Epithelial cell of esophagus (primary cell): Measurements from ENCODE around the gene SSR1.

Experiments used
- DNase-seq: peaks from one replicate; pipeline ENCODE4 v3.0.0; 2010; ENCODE audit warnings: low read depth
- H3K4me3 ChIP-seq: 2 replicates; pipeline ENCODE4 v1.5.1; 2011; ENCODE audit warnings: mild to moderate bottlenecking, low read length, control low read depth
- CTCF ChIP-seq: IDR thresholded peaks from 2 replicates; pipeline ENCODE4 v1.5.1; 2011; ENCODE audit warnings: low read depth, mild to moderate bottlenecking, low read length, control low read depth, inconsistent platforms; ENCODE audit not compliant: insufficient read depth; ENCODE audit errors: missing control alignments

SSR1 gene

GRCh38 chr6:7246401-7247178, 66.4 kb downstream of the SSR1 start:
- TF ChIP-seq CTCF: no peak
- no peak for DNase-seq
- no peak overlapping the region for H3K4me3 ChIP-seq

DNA sequence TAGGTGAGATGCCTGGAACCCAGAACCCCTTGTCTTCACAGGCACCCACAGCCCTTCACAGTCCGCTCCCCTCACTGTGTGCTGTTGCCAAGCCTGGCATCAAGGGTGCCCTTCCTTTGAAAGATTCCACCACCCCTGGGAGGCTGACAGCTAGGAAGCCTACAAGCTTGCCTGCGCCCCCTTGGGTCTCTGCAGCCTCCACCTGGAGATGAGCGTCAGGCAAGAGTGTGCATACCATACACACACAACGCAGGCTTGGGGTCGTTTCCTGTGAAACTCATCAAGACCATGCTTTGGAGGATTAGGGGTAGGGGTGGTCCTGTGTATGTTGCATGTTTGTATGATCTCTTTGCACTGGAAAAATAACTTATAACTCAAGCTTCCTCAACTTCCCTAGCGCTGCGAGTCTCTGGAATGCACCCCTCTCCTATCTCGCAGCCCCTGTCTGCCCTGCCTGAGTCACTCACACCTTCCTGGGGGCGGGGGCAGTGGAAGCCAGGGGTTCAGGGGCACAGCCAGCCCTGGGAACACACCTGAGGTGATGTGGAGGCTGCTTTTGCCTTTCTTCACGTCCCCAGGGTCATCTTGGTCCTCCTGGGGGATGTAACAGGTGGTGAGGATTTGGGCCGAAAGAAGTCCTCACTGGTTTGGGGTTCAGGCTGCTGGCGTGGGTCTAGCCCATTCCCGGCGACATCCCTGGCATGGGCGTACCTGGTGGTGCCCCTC, 67.2 kb downstream of the SSR1 start:
- no peak for DNase-seq
- TF ChIP-seq CTCF: no peak
- H3K4me3 ChIP-seq: no peak overlapping the region

DNA sequence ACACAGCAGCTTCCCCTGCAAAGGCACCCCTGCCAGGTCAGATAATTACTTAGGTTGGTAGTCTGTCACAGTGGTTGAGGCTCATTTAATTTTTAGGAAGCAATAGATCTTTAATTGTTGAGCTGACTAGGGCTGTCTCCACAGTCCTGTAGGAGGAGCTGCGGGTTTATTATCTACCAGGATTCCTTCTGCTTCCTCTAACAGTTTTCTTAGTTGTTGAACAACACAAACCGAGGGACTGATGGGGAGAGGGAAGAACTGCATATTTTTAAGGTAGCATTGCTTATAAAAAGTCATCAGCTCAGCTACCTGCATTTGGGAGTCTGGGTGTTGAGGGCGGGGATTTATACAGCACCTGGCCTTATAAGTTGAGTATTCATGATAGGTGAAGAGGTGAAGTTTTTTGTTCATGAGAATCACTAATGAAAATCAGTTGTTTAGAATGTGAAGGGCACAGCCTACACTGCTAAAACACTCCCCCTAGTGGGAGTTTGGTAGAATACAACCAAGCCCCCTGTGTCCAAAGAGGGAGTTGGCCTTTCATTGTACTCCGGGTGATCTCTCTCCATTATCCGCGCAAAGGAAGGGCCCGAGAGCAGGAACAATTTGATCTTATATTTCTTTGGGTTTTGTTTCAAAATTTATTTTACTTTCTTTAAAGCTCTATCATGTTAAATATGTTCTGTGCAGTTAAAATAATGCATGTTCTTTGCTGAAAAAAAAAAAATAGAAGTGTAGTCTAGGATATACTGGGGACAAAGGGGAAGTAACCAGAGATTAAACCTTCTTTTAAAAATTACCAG, 69.6 kb downstream of the SSR1 start:
- DNase-seq: peak; percentile 63
- H3K4me3 ChIP-seq: no peak overlapping the region
- peak; percentile 93 for TF ChIP-seq CTCF

GRCh38 chr6:7242835-7243178, 70.2 kb downstream of the SSR1 start:
- TF ChIP-seq CTCF: no peak
- DNase-seq: no peak
- H3K4me3 ChIP-seq: no peak overlapping the region

DNA sequence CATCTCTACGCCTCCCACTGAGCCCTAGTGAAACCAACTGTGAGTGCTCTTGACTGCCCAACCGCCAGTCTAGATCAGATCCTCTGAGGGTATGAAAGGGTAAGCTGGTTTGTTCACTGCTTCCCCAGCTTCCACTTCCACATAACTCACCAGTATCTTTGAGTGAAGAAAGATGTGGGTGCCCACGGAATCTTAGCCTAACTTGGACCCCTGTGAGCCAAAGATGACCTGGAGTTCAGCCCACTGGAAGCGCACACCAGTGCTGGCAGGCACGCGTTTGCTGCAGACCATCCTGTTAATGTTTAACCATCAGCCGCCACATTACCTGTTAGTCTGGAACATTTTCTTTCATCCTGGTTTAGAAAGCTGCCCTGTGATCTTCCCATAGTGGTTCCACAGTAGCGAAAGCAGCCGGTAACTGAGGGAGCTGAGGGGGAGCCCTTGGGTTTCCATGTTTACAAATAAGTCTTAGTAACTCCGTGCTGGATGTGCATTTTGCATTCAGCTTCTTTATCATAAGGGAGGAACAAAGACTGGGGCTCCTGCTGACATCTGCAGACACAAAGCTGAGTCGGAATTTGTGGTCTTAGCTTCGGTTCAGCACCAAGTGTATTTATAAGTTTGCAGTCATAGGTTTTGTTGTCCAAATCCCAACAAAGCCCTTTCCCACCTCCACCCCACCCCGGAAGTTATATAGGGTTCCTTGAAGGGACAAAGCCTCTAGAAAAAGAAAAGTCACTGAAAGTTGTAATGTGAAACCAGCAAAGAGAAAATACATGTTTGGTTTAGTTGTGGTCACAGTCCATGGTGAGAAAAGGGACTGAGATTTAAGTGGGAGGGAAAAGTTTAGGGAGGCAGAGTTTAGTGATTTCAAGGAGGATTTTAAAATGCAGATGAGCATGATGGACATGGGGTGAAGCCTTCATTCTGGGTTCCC, 71.0 kb downstream of the SSR1 start:
- H3K4me3 ChIP-seq: no peak overlapping the region
- DNase-seq: no peak
- no peak for TF ChIP-seq CTCF

DNA sequence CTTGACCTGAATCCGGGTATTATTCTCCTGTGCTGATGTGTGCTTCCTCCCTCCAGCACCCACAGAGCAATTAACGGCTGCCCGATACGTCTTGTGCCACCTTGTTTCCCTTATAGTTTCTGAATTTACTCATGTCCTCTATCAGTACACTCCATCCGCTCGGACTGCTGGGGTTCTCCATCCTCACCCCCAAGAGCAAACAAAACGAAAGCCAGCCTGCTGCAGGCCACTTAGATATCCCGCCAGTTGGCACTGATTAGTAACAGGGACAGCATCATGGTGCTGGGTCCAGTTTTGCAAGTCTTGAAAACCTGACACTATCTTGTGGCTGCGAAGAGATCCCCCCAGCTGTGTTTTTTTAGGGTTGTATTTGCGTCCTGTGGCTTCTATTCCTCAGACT, 71.8 kb downstream of the SSR1 start:
- no peak for DNase-seq
- no peak for TF ChIP-seq CTCF
- H3K4me3 ChIP-seq: no peak overlapping the region
